ENCODE results near the gene MAG.

DNA sequence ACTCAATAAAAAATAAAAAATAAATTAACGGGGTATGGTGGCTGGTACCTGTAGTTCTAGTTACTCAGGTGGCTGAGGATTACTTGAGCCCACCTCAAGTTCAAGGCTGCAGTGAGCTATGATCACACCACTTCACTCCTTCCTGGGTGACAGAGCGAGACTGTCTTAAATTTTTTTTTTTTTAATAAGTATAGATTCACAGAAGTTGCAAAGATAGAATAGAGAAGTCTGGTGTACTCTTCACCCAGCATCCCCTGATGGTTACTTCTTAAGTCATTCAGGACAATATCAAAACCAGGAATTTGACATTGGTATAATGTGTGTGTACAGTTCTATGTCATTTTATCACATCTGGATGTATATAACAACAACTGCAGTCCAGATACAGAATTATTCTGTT, 29.3 kb downstream of the MAG start:
- TF ChIP-seq NR1H2 (CRISPR knock-in tag; IDR thresholded peaks at IDR 0.05) (no peak), ATF1 (CRISPR knock-in tag; IDR thresholded peaks at IDR 0.05) (no peak), ZNF416 (CRISPR knock-in tag; IDR thresholded peaks at IDR 0.05) (no peak), JUN (CRISPR knock-in tag; IDR thresholded peaks at IDR 0.05) (no peak)
- TF ChIP-seq, protein P1, sequence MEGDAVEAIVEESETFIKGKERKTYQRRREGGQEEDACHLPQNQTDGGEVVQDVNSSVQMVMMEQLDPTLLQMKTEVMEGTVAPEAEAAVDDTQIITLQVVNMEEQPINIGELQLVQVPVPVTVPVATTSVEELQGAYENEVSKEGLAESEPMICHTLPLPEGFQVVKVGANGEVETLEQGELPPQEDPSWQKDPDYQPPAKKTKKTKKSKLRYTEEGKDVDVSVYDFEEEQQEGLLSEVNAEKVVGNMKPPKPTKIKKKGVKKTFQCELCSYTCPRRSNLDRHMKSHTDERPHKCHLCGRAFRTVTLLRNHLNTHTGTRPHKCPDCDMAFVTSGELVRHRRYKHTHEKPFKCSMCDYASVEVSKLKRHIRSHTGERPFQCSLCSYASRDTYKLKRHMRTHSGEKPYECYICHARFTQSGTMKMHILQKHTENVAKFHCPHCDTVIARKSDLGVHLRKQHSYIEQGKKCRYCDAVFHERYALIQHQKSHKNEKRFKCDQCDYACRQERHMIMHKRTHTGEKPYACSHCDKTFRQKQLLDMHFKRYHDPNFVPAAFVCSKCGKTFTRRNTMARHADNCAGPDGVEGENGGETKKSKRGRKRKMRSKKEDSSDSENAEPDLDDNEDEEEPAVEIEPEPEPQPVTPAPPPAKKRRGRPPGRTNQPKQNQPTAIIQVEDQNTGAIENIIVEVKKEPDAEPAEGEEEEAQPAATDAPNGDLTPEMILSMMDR (IDR thresholded peaks at IDR 0.05) = no peak
- TF ChIP-seq, protein P2, sequence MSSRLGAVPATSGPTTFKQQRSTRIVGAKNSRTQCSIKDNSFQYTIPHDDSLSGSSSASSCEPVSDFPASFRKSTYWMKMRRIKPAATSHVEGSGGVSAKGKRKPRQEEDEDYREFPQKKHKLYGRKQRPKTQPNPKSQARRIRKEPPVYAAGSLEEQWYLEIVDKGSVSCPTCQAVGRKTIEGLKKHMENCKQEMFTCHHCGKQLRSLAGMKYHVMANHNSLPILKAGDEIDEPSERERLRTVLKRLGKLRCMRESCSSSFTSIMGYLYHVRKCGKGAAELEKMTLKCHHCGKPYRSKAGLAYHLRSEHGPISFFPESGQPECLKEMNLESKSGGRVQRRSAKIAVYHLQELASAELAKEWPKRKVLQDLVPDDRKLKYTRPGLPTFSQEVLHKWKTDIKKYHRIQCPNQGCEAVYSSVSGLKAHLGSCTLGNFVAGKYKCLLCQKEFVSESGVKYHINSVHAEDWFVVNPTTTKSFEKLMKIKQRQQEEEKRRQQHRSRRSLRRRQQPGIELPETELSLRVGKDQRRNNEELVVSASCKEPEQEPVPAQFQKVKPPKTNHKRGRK (CRISPR knock-in tag; IDR thresholded peaks at IDR 0.05; ENCODE audit: borderline replicate concordance) = no peak
- TF ChIP-seq, protein P3, sequence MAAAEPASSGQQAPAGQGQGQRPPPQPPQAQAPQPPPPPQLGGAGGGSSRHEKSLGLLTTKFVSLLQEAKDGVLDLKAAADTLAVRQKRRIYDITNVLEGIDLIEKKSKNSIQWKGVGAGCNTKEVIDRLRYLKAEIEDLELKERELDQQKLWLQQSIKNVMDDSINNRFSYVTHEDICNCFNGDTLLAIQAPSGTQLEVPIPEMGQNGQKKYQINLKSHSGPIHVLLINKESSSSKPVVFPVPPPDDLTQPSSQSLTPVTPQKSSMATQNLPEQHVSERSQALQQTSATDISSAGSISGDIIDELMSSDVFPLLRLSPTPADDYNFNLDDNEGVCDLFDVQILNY (CRISPR knock-in tag; IDR thresholded peaks at IDR 0.05) = no peak
- TF ChIP-seq, protein P4, sequence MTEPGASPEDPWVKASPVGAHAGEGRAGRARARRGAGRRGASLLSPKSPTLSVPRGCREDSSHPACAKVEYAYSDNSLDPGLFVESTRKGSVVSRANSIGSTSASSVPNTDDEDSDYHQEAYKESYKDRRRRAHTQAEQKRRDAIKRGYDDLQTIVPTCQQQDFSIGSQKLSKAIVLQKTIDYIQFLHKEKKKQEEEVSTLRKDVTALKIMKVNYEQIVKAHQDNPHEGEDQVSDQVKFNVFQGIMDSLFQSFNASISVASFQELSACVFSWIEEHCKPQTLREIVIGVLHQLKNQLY (CRISPR knock-in tag; IDR thresholded peaks at IDR 0.05) = no peak
- TF ChIP-seq, protein P5, sequence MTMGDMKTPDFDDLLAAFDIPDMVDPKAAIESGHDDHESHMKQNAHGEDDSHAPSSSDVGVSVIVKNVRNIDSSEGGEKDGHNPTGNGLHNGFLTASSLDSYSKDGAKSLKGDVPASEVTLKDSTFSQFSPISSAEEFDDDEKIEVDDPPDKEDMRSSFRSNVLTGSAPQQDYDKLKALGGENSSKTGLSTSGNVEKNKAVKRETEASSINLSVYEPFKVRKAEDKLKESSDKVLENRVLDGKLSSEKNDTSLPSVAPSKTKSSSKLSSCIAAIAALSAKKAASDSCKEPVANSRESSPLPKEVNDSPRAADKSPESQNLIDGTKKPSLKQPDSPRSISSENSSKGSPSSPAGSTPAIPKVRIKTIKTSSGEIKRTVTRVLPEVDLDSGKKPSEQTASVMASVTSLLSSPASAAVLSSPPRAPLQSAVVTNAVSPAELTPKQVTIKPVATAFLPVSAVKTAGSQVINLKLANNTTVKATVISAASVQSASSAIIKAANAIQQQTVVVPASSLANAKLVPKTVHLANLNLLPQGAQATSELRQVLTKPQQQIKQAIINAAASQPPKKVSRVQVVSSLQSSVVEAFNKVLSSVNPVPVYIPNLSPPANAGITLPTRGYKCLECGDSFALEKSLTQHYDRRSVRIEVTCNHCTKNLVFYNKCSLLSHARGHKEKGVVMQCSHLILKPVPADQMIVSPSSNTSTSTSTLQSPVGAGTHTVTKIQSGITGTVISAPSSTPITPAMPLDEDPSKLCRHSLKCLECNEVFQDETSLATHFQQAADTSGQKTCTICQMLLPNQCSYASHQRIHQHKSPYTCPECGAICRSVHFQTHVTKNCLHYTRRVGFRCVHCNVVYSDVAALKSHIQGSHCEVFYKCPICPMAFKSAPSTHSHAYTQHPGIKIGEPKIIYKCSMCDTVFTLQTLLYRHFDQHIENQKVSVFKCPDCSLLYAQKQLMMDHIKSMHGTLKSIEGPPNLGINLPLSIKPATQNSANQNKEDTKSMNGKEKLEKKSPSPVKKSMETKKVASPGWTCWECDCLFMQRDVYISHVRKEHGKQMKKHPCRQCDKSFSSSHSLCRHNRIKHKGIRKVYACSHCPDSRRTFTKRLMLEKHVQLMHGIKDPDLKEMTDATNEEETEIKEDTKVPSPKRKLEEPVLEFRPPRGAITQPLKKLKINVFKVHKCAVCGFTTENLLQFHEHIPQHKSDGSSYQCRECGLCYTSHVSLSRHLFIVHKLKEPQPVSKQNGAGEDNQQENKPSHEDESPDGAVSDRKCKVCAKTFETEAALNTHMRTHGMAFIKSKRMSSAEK (CRISPR knock-in tag; IDR thresholded peaks at IDR 0.05; ENCODE audit: borderline replicate concordance) = no peak
